Gastroesophageal sphincter (tissue), 4 donors: ENCODE measurements around the gene CELF2. TPM values are rescaled to one million over a fixed set of nuclear protein-coding genes. Genes with fewer than 3 reads are reported as not detected.
A peak's percentile ranks its signal among the peaks of the same experiment; 100 is the strongest.

Source experiments
- ATAC-seq: fragments of 150-250 bp; one replicate; pipeline ENCODE4 v1.9.1; 2016; ENCODE audit warnings: mild to moderate bottlenecking, moderate library complexity
- H3K27ac ChIP-seq, 4 donors: fragments of 200-600 bp; sonication (generic) in 3 of 4; 1 replicate in 3 of 4; 2 replicates in 1 of 4; pipeline ENCODE4 v1.5.1; 2016 to 2019
- H3K27me3 ChIP-seq: fragments of 200-600 bp; sonication (generic); one replicate; pipeline ENCODE4 v1.5.1; 2019
- H3K36me3 ChIP-seq, 2 donors: fragments of 200-600 bp; sonication (generic); one replicate each; pipeline ENCODE4 v1.5.1; 2019; ENCODE audit warnings: control low read depth in 1 of 2
- H3K4me1 ChIP-seq, 3 donors: fragments of 200-600 bp; sonication (generic); 1 replicate in 2 of 3; 2 replicates in 1 of 3; pipeline ENCODE4 v1.5.1; 2016 to 2019; ENCODE audit warnings: control low read depth in 2 of 3
- H3K4me3 ChIP-seq, 2 donors: fragments of 200-600 bp; sonication (generic); one replicate each; pipeline ENCODE4 v1.5.1; 2019; ENCODE audit warnings: mild to moderate bottlenecking in 1 of 2, moderate library complexity in 1 of 2
- H3K9me3 ChIP-seq, 3 donors: fragments of 200-600 bp; sonication (generic); one replicate each; pipeline ENCODE4 v1.5.1; 2017 to 2019; ENCODE audit warnings: control low read depth in 2 of 3
- CTCF ChIP-seq, 4 experiments: fragments of 200-600 bp in 2 of 4; fragments of 450-650 bp in 2 of 4; sonication (generic) in 1 of 4; IDR thresholded peaks; one replicate each; pipeline ENCODE4 v1.5.1; 2017 to 2019; ENCODE audit warnings: antibody characterized with exemption in 4 of 4, mild to moderate bottlenecking in 2 of 4, moderate library complexity in 2 of 4
- EP300 ChIP-seq: sonication (generic); formaldehyde crosslinking; IDR thresholded peaks from one replicate; pipeline ENCODE4 v1.6.1; 2017; ENCODE audit warnings: antibody characterized with exemption, mild to moderate bottlenecking
- POLR2A ChIP-seq, 2 donors: fragments of 450-650 bp; IDR thresholded peaks; one replicate each; pipeline ENCODE4 v1.6.1; 2017; ENCODE audit warnings: antibody characterized with exemption in 2 of 2, mild to moderate bottlenecking in 2 of 2, moderate library complexity in 1 of 2
- POLR2AphosphoS5 ChIP-seq: sonication (generic); formaldehyde crosslinking; IDR thresholded peaks from one replicate; pipeline ENCODE4 v1.6.1; 2017; ENCODE audit warnings: antibody characterized with exemption
- WGBS, 2 donors: methylation state at CpG; one replicate each; pipeline ENCODE4 v1.1.5; 2018; ENCODE audit warnings: low coverage in 1 of 2; 5-methylcytosine and 5-hydroxymethylcytosine counted together
- total RNA-seq, 4 donors: library from RNA; depleted of rRNA; stranded (reverse); fragments of >200 nt; gene quantifications; one replicate each; pipeline ENCODE4 v1.1.0, GENCODE V29; 2016

CELF2 gene
- total RNA-seq, 4 donors from 2014 or later, result 82.4 to 122 (median 110) TPM

- TF ChIP-seq EP300 (no peak), CTCF (IDR thresholded peaks at IDR 0.05) (no peak), POLR2A (IDR thresholded peaks at IDR 0.05) (no peak), POLR2AphosphoS5 (no peak)
These were observed 2.8 kb upstream of the CELF2 start for GRCh38 chr10:11014671-11015445.

DNA sequence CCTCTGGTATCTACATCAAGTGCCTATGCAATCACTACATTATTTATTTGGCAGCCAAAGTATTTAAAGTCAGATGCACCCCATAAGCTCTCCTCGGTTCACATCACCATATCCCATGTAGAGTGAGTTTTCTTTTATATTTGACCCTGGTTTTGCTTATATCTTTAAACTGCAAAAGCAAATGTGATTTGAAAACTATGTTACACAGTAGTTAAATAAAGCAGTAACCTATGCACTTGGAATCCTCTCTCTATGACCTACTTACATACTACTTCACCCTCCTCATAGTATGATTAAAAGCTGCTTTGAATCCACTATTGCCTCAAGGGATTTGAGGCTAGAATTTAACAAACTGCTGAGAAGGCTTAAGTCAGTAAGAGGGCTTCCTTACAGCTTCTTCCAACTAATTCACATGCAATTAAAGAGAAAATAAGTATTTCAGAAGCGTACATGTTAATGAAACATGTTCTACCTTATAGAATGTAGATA lies 2.2 kb upstream of the CELF2 start:
- Histone ChIP-seq H3K27me3 (no peaks in the 10 kb centered on the region), H3K27ac (peak overlapping the region; percentile 31 to 96 (median 74)), H3K4me3 (no peak overlapping the region), H3K9me3 (no peaks in the 10 kb centered on the region), H3K36me3 (no peaks in the 10 kb centered on the region), H3K4me1 (peaks cover 4 to 62% (median 6%) of the 10 kb centered on the region in 3 donors)
- ATAC-seq, result no peak
- TF ChIP-seq EP300 (no peak), POLR2AphosphoS5 (no peak), CTCF (IDR thresholded peaks at IDR 0.05) (no peak), POLR2A (IDR thresholded peaks at IDR 0.05) (no peak)
- WGBS, 2 donors, result 86 to 92% methylated on average over 2 of the region's 2 CpGs

More at GRCh38 chr10:11014671-11015445, 2.8 kb upstream of the CELF2 start:
- Histone ChIP-seq H3K36me3 (no peaks in the 10 kb centered on the region), H3K9me3 (no peaks in the 10 kb centered on the region), H3K4me3 (no peak overlapping the region), H3K27me3 (no peaks in the 10 kb centered on the region), H3K27ac (peak overlapping the region; percentile 31 to 96 (median 74)), H3K4me1 (peaks cover 4 to 56% (median 6%) of the 10 kb centered on the region in 3 donors)
- WGBS, 2 donors, result 71 to 84% methylated on average over 9 to 14 of the region's 14 CpGs
- ATAC-seq, result no peak

DNA sequence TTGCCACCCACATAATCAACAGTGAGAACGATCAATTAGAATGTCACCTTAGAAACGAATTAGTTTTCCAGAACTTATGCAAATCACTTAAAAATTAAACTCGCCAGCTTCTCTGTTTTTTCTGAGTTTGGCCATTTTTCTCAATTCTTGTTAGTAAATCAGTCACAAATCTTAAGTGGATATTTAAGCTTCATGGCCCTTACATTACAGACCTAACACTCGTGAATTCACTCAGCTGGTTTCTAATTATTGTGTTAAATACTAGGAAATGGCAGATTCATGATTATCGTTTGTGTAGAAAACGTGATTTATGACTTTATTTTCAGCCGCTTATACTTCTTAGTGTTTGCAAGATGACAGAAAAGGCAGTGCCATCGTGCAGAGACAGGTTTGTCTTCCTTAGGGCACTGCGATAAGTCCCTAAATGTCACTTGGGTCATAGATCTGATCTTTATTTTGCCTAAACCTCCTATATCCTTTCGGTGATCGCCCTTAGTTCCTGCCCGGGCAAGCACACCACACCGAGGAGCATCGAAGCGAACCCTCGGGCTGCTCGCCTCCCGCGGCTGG lies 587 bp upstream of the CELF2 start:
- H3K36me3 ChIP-seq, result no peaks in the 10 kb centered on the region
- WGBS, 2 donors, result 40 to 42% methylated on average over 10 to 11 of the region's 19 CpGs
- H3K4me3 ChIP-seq, result peak overlapping the region; percentile 74 to 91
- peaks cover 6 to 63% (median 6%) of the 10 kb centered on the region in 3 donors for H3K4me1 ChIP-seq
- TF ChIP-seq CTCF (IDR thresholded peaks at IDR 0.05) (no peak), POLR2AphosphoS5 (peak; percentile 15)
- H3K27me3 ChIP-seq, result no peaks in the 10 kb centered on the region
- H3K9me3 ChIP-seq, result no peaks in the 10 kb centered on the region
- peak overlapping the region; percentile 86 to 96 (median 89) for H3K27ac ChIP-seq
- no peak for ATAC-seq

DNA sequence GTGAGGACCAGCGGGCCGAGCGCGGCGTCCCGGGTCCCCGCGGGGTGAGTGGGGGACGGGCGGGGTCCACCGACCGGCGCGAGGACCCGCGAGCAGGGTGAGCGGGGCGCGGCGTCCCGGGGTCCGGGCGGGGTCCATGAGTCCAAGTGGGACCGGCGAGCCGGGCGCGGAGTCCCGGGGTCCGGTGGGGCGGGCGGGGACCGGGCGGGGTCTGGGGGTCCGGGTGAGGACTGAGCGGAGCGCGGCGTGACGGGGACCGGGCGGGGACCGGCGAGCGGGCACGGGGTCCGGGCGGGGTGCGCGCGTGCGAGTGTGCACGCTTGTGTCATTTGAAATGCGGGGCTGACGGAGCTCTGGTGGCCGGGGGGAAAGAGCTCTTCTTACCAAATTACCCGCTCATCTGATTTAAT lies 765 bp downstream of the CELF2 start:
- peak overlapping the region; percentile 84 to 96 (median 88) for H3K27ac ChIP-seq
- H3K27me3 ChIP-seq, result no peaks in the 10 kb centered on the region
- TF ChIP-seq EP300 (no peak), POLR2A (IDR thresholded peaks at IDR 0.05) (no peak), CTCF (IDR thresholded peaks at IDR 0.05) (no peak), POLR2AphosphoS5 (no peak)
- H3K4me1 ChIP-seq, result peaks cover 6 to 62% (median 6%) of the 10 kb centered on the region in 3 donors
- no peaks in the 10 kb centered on the region for H3K9me3 ChIP-seq
- no peaks in the 10 kb centered on the region for H3K36me3 ChIP-seq
- 0% methylated on average over 9 to 10 of the region's 57 CpGs for WGBS, 2 donors
- H3K4me3 ChIP-seq, result peak overlapping the region; percentile 74 to 91
- ATAC-seq, result peak; percentile 17
